ENCODE data around the gene AKR7A3. TPM values are rescaled to one million over a fixed set of nuclear protein-coding genes. Genes with fewer than 3 reads are reported as not detected.
A peak's percentile ranks its signal among the peaks of the same experiment; 100 is the strongest.
"Not testable (repeated sequence)": the region's sequence is repeated elsewhere in the genome, so short reads cannot be mapped to it uniquely, and the experiment has no call there.

AKR7A3 gene
- polyA plus RNA-seq (2012; rRNA removed): 0.38 and 0.54 TPM in 2 replicates
- polyA plus RNA-seq (2012; cell fraction: cytosol; rRNA removed): 0.04 and 0.10 TPM in 2 replicates
- 3.8 and 6.8 TPM in 2 replicates for polyA plus RNA-seq (2012; cell fraction: nucleus; rRNA removed)

DNA sequence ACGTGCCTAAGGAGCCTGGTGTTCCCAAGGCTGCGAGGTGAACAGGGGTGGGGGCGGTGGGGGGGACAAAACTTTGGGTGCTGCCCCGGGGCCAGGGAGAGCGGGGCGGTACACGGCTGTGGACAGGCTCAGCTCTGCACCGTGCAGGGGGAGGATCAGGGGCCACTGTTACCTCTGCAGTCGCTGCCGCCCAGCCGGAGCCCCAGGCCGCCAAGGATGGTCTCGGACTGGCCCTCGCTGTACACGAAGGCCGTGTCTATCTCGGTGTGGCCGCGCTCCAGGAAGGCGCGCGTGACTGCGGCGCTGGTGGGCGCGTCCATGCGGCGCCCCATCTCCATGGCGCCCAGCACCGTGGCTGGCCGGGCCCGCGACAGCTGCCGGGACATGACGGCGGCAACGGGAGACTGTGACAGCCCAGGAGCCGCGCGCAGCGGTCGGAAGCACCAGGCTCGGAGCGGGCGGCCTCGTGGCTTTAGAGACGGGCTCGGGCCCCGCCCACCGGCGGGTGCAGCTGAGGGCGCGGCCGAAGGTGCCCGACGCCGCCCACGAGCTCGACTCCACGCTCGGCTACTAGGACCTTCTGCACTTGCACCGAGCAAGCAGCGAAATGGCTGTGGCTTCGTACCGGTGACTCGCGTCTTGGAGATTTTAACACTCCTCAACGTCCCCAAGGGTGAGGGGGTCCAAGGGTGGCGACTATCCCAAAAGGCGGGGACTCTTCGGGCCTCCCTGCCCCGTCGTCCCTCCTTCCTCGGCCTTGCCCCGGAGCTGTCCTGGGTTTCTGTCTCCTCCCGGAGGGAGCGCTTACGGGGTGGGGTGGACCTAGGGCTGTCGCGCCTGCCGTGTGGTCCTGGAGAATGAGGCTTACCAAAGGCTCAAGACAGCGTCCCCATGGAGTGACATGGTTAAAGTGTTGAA, at the start of gene AKR7A3:
AKR7A3 (minus strand) TSS at position 447 of the 918 bp plus-strand sequence; CDS start at position 386, 61 bp downstream.
- CTCF ChIA-PET: interaction anchor here (0.6 kb wide), 1 partner anchor 36 kb away, joined by 4 read pairs; the partner anchor contains the start of gene MRTO4
- H3K9me3 ChIP-seq; H3K9me2 ChIP-seq; H4K20me1 ChIP-seq (ENCODE audit: insufficient read depth); POLR2A ChIA-PET; H3F3A ChIP-seq (replicated peaks; ENCODE audit: insufficient read depth); DNase-seq; H3K9ac ChIP-seq; H3K4me2 ChIP-seq; H3K27me3 ChIP-seq (ENCODE audit: insufficient read depth); H3K79me2 ChIP-seq (ENCODE audit: insufficient read depth); H3K4me3 ChIP-seq (ENCODE audit: low read depth in 2 of 2, low read length in 1 of 2); H3K4me1 ChIP-seq (ENCODE audit: control insufficient read depth in 1 of 2, insufficient read depth in 2 of 2, low read depth in 1 of 2, low read length in 1 of 2); H3K27ac ChIP-seq (ENCODE audit: low read depth in 2 of 2, low read length in 1 of 2); H2AFZ ChIP-seq (ENCODE audit: low read depth): not testable (repeated sequence)
- peaks cover 0 to 32% of the 10 kb centered on the region in 2 experiments for H3K36me3 ChIP-seq (replicated peaks in 1 of 2; ENCODE audit: control insufficient read depth in 1 of 2, insufficient read depth in 2 of 2, low read length in 1 of 2)
- 79% methylated on average over 29 of the region's 82 CpGs for WGBS (ENCODE audit: low lambda C conversion rate)

GRCh38 chr1:19338323-19338762, 49.8 kb upstream of the AKR7A3 start:
- Histone ChIP-seq H3K4me3 (ENCODE audit: low read depth in 2 of 2, low read length in 1 of 2) (no peak overlapping the region; a peak in 1 of 4 replicates), H4K20me1 (ENCODE audit: insufficient read depth) (peaks cover 6% of the 10 kb centered on the region; the same call in 1 of the 2 replicates), H3K4me1 (ENCODE audit: control insufficient read depth in 1 of 2, insufficient read depth in 2 of 2, low read depth in 1 of 2, low read length in 1 of 2) (peaks cover 0 to 55% of the 10 kb centered on the region in 2 experiments; a peak in 2 of 4 replicates), H3K9me3 (no peaks in the 10 kb centered on the region), H2AFZ (ENCODE audit: low read depth) (no peak overlapping the region), H3K9me2 (no peaks in the 10 kb centered on the region), H3K4me2 (no peak overlapping the region), H3K79me2 (ENCODE audit: insufficient read depth) (peaks cover 6% of the 10 kb centered on the region; the same call in 1 of the 2 replicates), H3F3A (replicated peaks; ENCODE audit: insufficient read depth) (peaks cover 3% of the 10 kb centered on the region), H3K27ac (ENCODE audit: low read depth in 2 of 2, low read length in 1 of 2) (peak overlapping the region in 1 of 2 experiments; percentile 91; a peak in 2 of 4 replicates), H3K36me3 (replicated peaks in 1 of 2; ENCODE audit: control insufficient read depth in 1 of 2, insufficient read depth in 2 of 2, low read length in 1 of 2) (peaks cover 3 to 32% of the 10 kb centered on the region in 2 experiments), H3K27me3 (ENCODE audit: insufficient read depth) (no peaks in the 10 kb centered on the region), H3K9ac (no peak overlapping the region)
- TF ChIP-seq, protein P1, sequence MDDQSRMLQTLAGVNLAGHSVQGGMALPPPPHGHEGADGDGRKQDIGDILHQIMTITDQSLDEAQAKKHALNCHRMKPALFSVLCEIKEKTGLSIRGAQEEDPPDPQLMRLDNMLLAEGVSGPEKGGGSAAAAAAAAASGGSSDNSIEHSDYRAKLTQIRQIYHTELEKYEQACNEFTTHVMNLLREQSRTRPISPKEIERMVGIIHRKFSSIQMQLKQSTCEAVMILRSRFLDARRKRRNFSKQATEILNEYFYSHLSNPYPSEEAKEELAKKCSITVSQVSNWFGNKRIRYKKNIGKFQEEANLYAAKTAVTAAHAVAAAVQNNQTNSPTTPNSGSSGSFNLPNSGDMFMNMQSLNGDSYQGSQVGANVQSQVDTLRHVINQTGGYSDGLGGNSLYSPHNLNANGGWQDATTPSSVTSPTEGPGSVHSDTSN (IDR thresholded peaks at IDR 0.05): no peak
- TF ChIP-seq ELF1 (IDR thresholded peaks at IDR 0.05) (no peak), RAD21 (IDR thresholded peaks at IDR 0.05; ENCODE audit: low read length) (0 out of 2 replicates have a peak, but pooled peaks have one; percentile 11), GABPA (IDR thresholded peaks at IDR 0.05; ENCODE audit: low read depth) (no peak)
- ChIA-PET CTCF (interaction anchor here (1.6 to 13.7 kb wide), 5 partner anchors 14 to 323 kb away, joined by 4 to 235 read pairs (median 31); partner anchors contain the start of gene NBL1), POLR2A (interaction anchor here (0.6 kb wide), 1 partner anchor 682 kb away, joined by 3 read pairs; no protein-coding TSS in a partner anchor)
- DNase-seq: peak; percentile 74
- WGBS (ENCODE audit: low lambda C conversion rate): 93% methylated on average over 24 of the region's 27 CpGs

DNA sequence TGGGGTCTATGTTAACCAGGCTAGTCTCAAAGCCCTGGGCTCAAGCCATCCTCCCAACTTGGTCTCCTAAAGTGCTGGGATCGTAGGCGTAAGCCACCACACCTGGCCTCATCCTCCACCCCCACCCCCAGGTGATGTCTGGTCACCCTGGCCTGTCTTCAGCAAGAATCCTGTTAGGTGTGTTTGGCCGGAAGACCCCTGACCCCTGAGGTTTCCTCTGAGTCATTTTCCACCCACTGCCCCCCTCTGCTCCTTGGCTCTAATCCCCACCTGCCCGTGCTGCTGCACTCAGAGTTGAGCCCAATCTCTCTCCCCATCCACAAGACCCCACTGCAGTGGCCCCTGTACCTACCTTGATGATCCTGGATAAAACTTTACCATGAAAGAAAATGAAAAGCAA, 48.7 kb upstream of the AKR7A3 start:
- no peaks in the 10 kb centered on the region for H3K27me3 ChIP-seq (ENCODE audit: insufficient read depth)
- WGBS (ENCODE audit: low lambda C conversion rate): 93% methylated on average over 1 of the region's 4 CpGs
- H3K36me3 ChIP-seq (replicated peaks in 1 of 2; ENCODE audit: control insufficient read depth in 1 of 2, insufficient read depth in 2 of 2, low read length in 1 of 2): peaks cover 3 to 27% of the 10 kb centered on the region in 2 experiments
- H3F3A ChIP-seq (replicated peaks; ENCODE audit: insufficient read depth): peaks cover 3% of the 10 kb centered on the region
- H3K79me2 ChIP-seq (ENCODE audit: insufficient read depth): peaks cover 6% of the 10 kb centered on the region; the same call in 1 of the 2 replicates
- no peak for DNase-seq
- peaks cover 0 to 45% of the 10 kb centered on the region in 2 experiments; a peak in 2 of 4 replicates for H3K4me1 ChIP-seq (ENCODE audit: control insufficient read depth in 1 of 2, insufficient read depth in 2 of 2, low read depth in 1 of 2, low read length in 1 of 2)
- TF ChIP-seq ELF1 (IDR thresholded peaks at IDR 0.05) (no peak), FOXJ3 (CRISPR knock-in tag; IDR thresholded peaks at IDR 0.05) (no peak)
- TF ChIP-seq, protein P1 (IDR thresholded peaks at IDR 0.05): no peak
- H3K9me3 ChIP-seq: no peaks in the 10 kb centered on the region
- CTCF ChIA-PET: interaction anchor here (13.7 kb wide), 1 partner anchor 312 kb away, joined by 235 read pairs; the partner anchor contains the start of gene NBL1
- no peak overlapping the region for H3K9ac ChIP-seq
- peaks cover 6% of the 10 kb centered on the region; the same call in 1 of the 2 replicates for H4K20me1 ChIP-seq (ENCODE audit: insufficient read depth)
- POLR2A ChIA-PET: no interaction called here
- no peaks in the 10 kb centered on the region for H3K9me2 ChIP-seq
- H2AFZ ChIP-seq (ENCODE audit: low read depth): no peak overlapping the region
- H3K27ac ChIP-seq (ENCODE audit: low read depth in 2 of 2, low read length in 1 of 2): peak overlapping the region in 1 of 2 experiments; percentile 12; a peak in 1 of 4 replicates
- H3K4me3 ChIP-seq (ENCODE audit: low read depth in 2 of 2, low read length in 1 of 2): no peak overlapping the region
- H3K4me2 ChIP-seq: no peak overlapping the region
